Caco-2 (cell line): ENCODE data around the gene OR13G1. TPM values are rescaled to one million over a fixed set of nuclear protein-coding genes. Genes with fewer than 3 reads are reported as not detected.

Experiments used
- BruUV-seq: library from RNA; stranded (reverse); fragments of 400-500 nt; replicated peaks from 2 replicates; lab custom pipeline; 2021; lab: Mats Ljungman, UMichigan
- CTCF ChIA-PET: fragments of 300-600 bp; sonication (Branson Sonifier 250); formaldehyde crosslinking; loops from one replicate; lab custom pipeline; 2022; ENCODE audit warnings: antibody characterized with exemption; lab: Charles Lee
- POLR2A ChIA-PET: fragments of 300-600 bp; sonication (Branson Sonifier 250); formaldehyde crosslinking; loops from one replicate; lab custom pipeline; 2022; ENCODE audit warnings: antibody characterized with exemption; lab: Charles Lee
- DNase-seq, 2 experiments: peaks; one replicate each; pipeline versions ENCODE4 v3.0.0 to v3.0.0-alpha.2; 2020 to 2022
- H3K27me3 ChIP-seq: replicated peaks from 2 replicates; pipeline ENCODE4 v1.6.0; 2011; ENCODE audit warnings: low read length; ENCODE audit not compliant: control insufficient read depth, insufficient read depth
- H3K36me3 ChIP-seq: 2 replicates; pipeline ENCODE4 v1.5.1; 2011; ENCODE audit warnings: low read length; ENCODE audit not compliant: control insufficient read depth, insufficient read depth
- H3K4me1 ChIP-seq: fragments of 250-450 bp; sonication (Bioruptor Pico); 2 replicates; pipeline ENCODE4 v1.5.1; 2020; ENCODE audit warnings: mild to moderate bottlenecking
- H3K4me3 ChIP-seq: 2 replicates; pipeline ENCODE4 v1.5.1; 2011; ENCODE audit warnings: low read depth, mild to moderate bottlenecking, control low read depth, low read length
- H3K9me3 ChIP-seq: fragments of 250-450 bp; sonication (Bioruptor Pico); 2 replicates; pipeline ENCODE4 v1.5.1; 2020; ENCODE audit warnings: mild to moderate bottlenecking, moderate library complexity
- H3K27ac Mint-ChIP-seq: one replicate; pipeline ENCODE4 v1.8.0; 2022; ENCODE audit warnings: mixed read lengths; ENCODE audit not compliant: unreplicated experiment
- H3K27me3 Mint-ChIP-seq: one replicate; pipeline ENCODE4 v1.8.0; 2022; ENCODE audit warnings: mixed read lengths; ENCODE audit not compliant: insufficient read depth, unreplicated experiment
- H3K36me3 Mint-ChIP-seq: one replicate; pipeline ENCODE4 v1.8.0; 2022; ENCODE audit warnings: mild to moderate bottlenecking, mixed read lengths; ENCODE audit not compliant: insufficient read depth, unreplicated experiment
- H3K4me1 Mint-ChIP-seq: one replicate; pipeline ENCODE4 v1.8.0; 2022; ENCODE audit warnings: low read depth, mixed read lengths; ENCODE audit not compliant: unreplicated experiment
- H3K4me3 Mint-ChIP-seq: one replicate; pipeline ENCODE4 v1.8.0; 2022; ENCODE audit warnings: mild to moderate bottlenecking, moderate library complexity, mixed read lengths; ENCODE audit not compliant: unreplicated experiment
- H3K9me3 Mint-ChIP-seq: one replicate; pipeline ENCODE4 v1.8.0; 2022; ENCODE audit warnings: mixed read lengths; ENCODE audit not compliant: unreplicated experiment
- intact Hi-C: fragments of 100-400 bp; cut with micrococcal nuclease; formaldehyde crosslinking; loops from one replicate; pipeline ENCODE4 v1.10.0; 2022; ENCODE audit not compliant: unreplicated experiment
- total RNA-seq: library from RNA; stranded (reverse); gene quantifications from 2 replicates; pipeline ENCODE4 v1.2.3, GENCODE V29; 2022
- TF ChIP-seq, protein P1 (sequence below), 2 experiments: fragments of 200-600 bp in 1 of 2; IDR thresholded peaks; 1 replicate in 1 of 2; 2 replicates in 1 of 2; pipeline versions ENCODE4 v1.5.1 to v1.8.0; 2011 to 2022; ENCODE audit warnings: antibody characterized with exemption in 1 of 2, control low read depth in 1 of 2, inconsistent platforms in 1 of 2, low read depth in 1 of 2, low read length in 1 of 2, mild to moderate bottlenecking in 1 of 2, moderate library complexity in 1 of 2; ENCODE audit not compliant: insufficient read depth in 1 of 2, severe bottlenecking in 1 of 2, unreplicated experiment in 1 of 2

OR13G1 gene
- total RNA-seq, 1 experiment from 2014 or later, result not detected

DNA sequence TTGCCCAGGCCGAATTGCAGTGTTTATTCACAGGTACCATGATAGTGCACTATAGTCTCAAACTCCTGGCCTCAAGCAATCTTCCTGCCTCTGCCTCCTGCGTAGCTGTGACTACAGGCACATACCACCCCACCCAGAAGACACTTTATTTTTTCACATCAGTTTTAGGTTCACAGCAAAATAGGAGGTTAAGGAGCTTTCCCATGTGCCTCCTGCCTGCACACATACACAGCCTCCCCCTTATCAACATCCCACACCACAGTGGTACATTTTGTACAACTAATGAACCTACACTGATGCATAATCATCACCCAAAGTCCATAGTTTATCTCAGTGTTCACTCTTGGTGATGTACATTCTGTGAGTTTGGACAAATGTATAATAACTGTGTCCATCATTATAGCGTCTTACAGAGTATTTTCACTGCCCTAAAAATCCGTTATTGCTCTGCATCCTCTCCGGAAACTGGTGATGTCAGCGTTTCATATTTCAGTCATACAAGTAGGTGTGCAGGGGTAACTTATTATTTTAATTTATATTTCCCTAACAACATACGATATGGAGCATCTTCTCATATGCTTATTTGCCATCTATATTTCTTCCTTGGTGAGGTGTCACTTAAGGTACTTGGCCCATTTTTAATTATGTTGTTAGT, 23.2 kb downstream of the OR13G1 start:
- BruUV-seq, result no TSS peak
- Histone ChIP-seq H3K4me3 (no peak overlapping the region), H3K27me3 (no peaks in the 10 kb centered on the region), H3K4me1 (no peaks in the 10 kb centered on the region), H3K9me3 (no peaks in the 10 kb centered on the region), H3K36me3 (no peaks in the 10 kb centered on the region)
- H3K4me3 Mint-ChIP-seq, result no peak overlapping the region
- POLR2A ChIA-PET, result no interaction called here
- no peak overlapping the region for H3K27ac Mint-ChIP-seq
- H3K4me1 Mint-ChIP-seq, result no peaks in the 10 kb centered on the region
- DNase-seq, result no peak
- CTCF ChIA-PET, result no interaction called here
- intact Hi-C loops, result no loop called here
- H3K9me3 Mint-ChIP-seq, result no peaks in the 10 kb centered on the region
- no peaks in the 10 kb centered on the region for H3K27me3 Mint-ChIP-seq
- no peaks in the 10 kb centered on the region for H3K36me3 Mint-ChIP-seq
- TF ChIP-seq, protein P1, sequence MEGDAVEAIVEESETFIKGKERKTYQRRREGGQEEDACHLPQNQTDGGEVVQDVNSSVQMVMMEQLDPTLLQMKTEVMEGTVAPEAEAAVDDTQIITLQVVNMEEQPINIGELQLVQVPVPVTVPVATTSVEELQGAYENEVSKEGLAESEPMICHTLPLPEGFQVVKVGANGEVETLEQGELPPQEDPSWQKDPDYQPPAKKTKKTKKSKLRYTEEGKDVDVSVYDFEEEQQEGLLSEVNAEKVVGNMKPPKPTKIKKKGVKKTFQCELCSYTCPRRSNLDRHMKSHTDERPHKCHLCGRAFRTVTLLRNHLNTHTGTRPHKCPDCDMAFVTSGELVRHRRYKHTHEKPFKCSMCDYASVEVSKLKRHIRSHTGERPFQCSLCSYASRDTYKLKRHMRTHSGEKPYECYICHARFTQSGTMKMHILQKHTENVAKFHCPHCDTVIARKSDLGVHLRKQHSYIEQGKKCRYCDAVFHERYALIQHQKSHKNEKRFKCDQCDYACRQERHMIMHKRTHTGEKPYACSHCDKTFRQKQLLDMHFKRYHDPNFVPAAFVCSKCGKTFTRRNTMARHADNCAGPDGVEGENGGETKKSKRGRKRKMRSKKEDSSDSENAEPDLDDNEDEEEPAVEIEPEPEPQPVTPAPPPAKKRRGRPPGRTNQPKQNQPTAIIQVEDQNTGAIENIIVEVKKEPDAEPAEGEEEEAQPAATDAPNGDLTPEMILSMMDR (IDR thresholded peaks at IDR 0.05; ENCODE audit: insufficient read depth in 1 of 2, low read depth in 1 of 2, low read length in 1 of 2, severe bottlenecking in 1 of 2, unreplicated experiment in 1 of 2), result no peak

DNA sequence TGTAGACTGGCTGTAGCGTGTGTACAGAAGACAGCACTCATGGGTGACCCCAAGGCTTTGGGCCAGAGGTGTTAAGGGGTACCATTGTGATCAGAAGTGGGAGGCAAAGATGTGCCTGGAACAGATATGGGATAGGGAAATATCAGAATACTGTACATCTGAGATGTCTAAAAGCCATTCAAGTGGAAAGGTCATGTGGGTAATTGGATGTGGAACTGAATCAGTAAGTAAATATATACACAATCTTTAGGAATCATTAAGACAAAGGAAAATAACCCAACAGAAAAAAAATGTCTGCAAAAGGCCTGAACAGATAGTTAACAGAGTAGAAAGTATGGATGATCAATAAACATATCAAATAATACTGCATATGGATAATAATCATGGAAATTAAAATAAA, 26.5 kb downstream of the OR13G1 start:
- H3K36me3 ChIP-seq, result no peaks in the 10 kb centered on the region
- TF ChIP-seq, protein P1 (IDR thresholded peaks at IDR 0.05; ENCODE audit: insufficient read depth in 1 of 2, low read depth in 1 of 2, low read length in 1 of 2, severe bottlenecking in 1 of 2, unreplicated experiment in 1 of 2), result no peak
- no peaks in the 10 kb centered on the region for H3K27me3 ChIP-seq
- no peak overlapping the region for H3K27ac Mint-ChIP-seq
- H3K9me3 Mint-ChIP-seq, result no peaks in the 10 kb centered on the region
- no TSS peak for BruUV-seq
- no peak overlapping the region for H3K4me3 Mint-ChIP-seq
- intact Hi-C loops, result no loop called here
- CTCF ChIA-PET, result no interaction called here
- H3K4me1 ChIP-seq, result no peaks in the 10 kb centered on the region
- H3K9me3 ChIP-seq, result no peaks in the 10 kb centered on the region
- H3K4me3 ChIP-seq, result no peak overlapping the region
- no peaks in the 10 kb centered on the region for H3K36me3 Mint-ChIP-seq
- no peak for DNase-seq
- POLR2A ChIA-PET, result no interaction called here
- peaks cover 2% of the 10 kb centered on the region for H3K27me3 Mint-ChIP-seq
- H3K4me1 Mint-ChIP-seq, result no peaks in the 10 kb centered on the region

DNA sequence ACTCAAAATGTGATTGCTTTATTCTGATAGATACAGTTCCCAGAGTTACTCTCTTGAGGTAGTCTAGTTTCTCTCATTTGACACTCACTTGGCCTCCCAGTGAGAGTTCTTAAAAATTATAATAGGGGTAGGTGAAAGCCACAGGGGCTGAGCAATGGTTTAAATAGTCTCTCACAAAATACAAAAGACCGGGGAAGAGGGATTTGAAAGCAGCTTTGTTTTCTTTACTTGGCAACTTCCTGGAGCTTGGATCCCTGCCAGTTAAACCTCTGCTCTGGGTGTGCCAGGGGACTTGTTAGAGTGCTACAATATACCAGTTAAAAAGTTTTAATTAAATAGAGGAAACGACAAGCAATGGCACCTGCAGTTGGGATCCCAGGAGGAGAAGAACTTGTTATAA, 31.7 kb downstream of the OR13G1 start:
- TF ChIP-seq, protein P1 (IDR thresholded peaks at IDR 0.05; ENCODE audit: insufficient read depth in 1 of 2, low read depth in 1 of 2, low read length in 1 of 2, severe bottlenecking in 1 of 2, unreplicated experiment in 1 of 2), result no peak
- Histone ChIP-seq H3K4me3 (no peak overlapping the region), H3K4me1 (no peaks in the 10 kb centered on the region), H3K27me3 (no peaks in the 10 kb centered on the region), H3K9me3 (no peaks in the 10 kb centered on the region), H3K36me3 (no peaks in the 10 kb centered on the region)
- H3K4me3 Mint-ChIP-seq, result no peak overlapping the region
- no TSS peak for BruUV-seq
- CTCF ChIA-PET, result no interaction called here
- no peaks in the 10 kb centered on the region for H3K36me3 Mint-ChIP-seq
- H3K9me3 Mint-ChIP-seq, result peaks cover 10% of the 10 kb centered on the region
- DNase-seq, result no peak
- no peak overlapping the region for H3K27ac Mint-ChIP-seq
- peaks cover 2% of the 10 kb centered on the region for H3K27me3 Mint-ChIP-seq
- POLR2A ChIA-PET, result no interaction called here
- intact Hi-C loops, result no loop called here
- H3K4me1 Mint-ChIP-seq, result no peaks in the 10 kb centered on the region
